ENCODE data around the gene FUNDC2.
"Not testable (repeated sequence)": the region's sequence is repeated elsewhere in the genome, so short reads cannot be mapped to it uniquely, and the experiment has no call there.

FUNDC2 gene

GRCh38 chrX:155006379-155006778 lies 20.3 kb upstream of the FUNDC2 start:
- peaks cover 22% of the 10 kb centered on the region for H3K27me3 Mint-ChIP-seq
- not testable (repeated sequence) for H3K36me3 Mint-ChIP-seq (ENCODE audit: low read depth); DNase-seq; H3K4me3 Mint-ChIP-seq; H3K9me3 Mint-ChIP-seq; H3K27ac Mint-ChIP-seq; H3K4me1 Mint-ChIP-seq (ENCODE audit: low read depth)

- not testable (repeated sequence) for H3K9me3 Mint-ChIP-seq; H3K36me3 Mint-ChIP-seq (ENCODE audit: low read depth); H3K4me3 Mint-ChIP-seq; DNase-seq; H3K4me1 Mint-ChIP-seq (ENCODE audit: low read depth); H3K27ac Mint-ChIP-seq
- peaks cover 22% of the 10 kb centered on the region for H3K27me3 Mint-ChIP-seq
These were observed 19.6 kb upstream of the FUNDC2 start for GRCh38 chrX:155006913-155007671.

GRCh38 chrX:155008578-155008977 lies 18.1 kb upstream of the FUNDC2 start:
- H3K27ac Mint-ChIP-seq; H3K9me3 Mint-ChIP-seq; H3K36me3 Mint-ChIP-seq (ENCODE audit: low read depth); H3K4me3 Mint-ChIP-seq; H3K4me1 Mint-ChIP-seq (ENCODE audit: low read depth); DNase-seq: not testable (repeated sequence)
- H3K27me3 Mint-ChIP-seq = peaks cover 18% of the 10 kb centered on the region

- Mint-ChIP-seq H3K4me3 (no peak overlapping the region), H3K27ac (no peak overlapping the region), H3K9me3 (no peaks in the 10 kb centered on the region), H3K4me1 (ENCODE audit: low read depth) (no peaks in the 10 kb centered on the region), H3K36me3 (ENCODE audit: low read depth) (no peaks in the 10 kb centered on the region), H3K27me3 (peaks cover 13% of the 10 kb centered on the region)
- no peak for DNase-seq
These were observed 16.6 kb upstream of the FUNDC2 start for GRCh38 chrX:155009994-155010472.

- no peak for DNase-seq
- Mint-ChIP-seq H3K9me3 (no peaks in the 10 kb centered on the region), H3K4me1 (ENCODE audit: low read depth) (peaks cover 5% of the 10 kb centered on the region), H3K27me3 (peaks cover 6% of the 10 kb centered on the region), H3K4me3 (no peak overlapping the region), H3K36me3 (ENCODE audit: low read depth) (no peaks in the 10 kb centered on the region), H3K27ac (no peak overlapping the region)
These were observed 6.1 kb upstream of the FUNDC2 start for GRCh38 chrX:155020591-155020990.

- Mint-ChIP-seq H3K27ac (no peak within 1 kb of the TSS), H3K4me3 (no peak within 1 kb of the TSS), H3K9me3 (no peaks in the 10 kb centered on the region), H3K4me1 (ENCODE audit: low read depth) (peaks cover 5% of the 10 kb centered on the region), H3K27me3 (no peaks in the 10 kb centered on the region), H3K36me3 (ENCODE audit: low read depth) (peaks cover 4% of the 10 kb centered on the region)
- DNase-seq = no peak
These were observed 4.1 kb upstream of the FUNDC2 start, which contains the start of gene F8 for GRCh38 chrX:155022585-155022984. Gene F8, minus strand, starts transcription at chrX:155022723. Its CDS starts 171 bp downstream, at chrX:155022552.

- H3K9me3 Mint-ChIP-seq = no peaks in the 10 kb centered on the region
- H3K36me3 Mint-ChIP-seq (ENCODE audit: low read depth) = peaks cover 4% of the 10 kb centered on the region
- H3K4me3 Mint-ChIP-seq = no peak overlapping the region
- DNase-seq = no peak
- peaks cover 14% of the 10 kb centered on the region for H3K4me1 Mint-ChIP-seq (ENCODE audit: low read depth)
- H3K27ac Mint-ChIP-seq = no peak overlapping the region
- no peaks in the 10 kb centered on the region for H3K27me3 Mint-ChIP-seq
These were observed 2.5 kb upstream of the FUNDC2 start for GRCh38 chrX:155023907-155024833.

GRCh38 chrX:155026420-155026726 lies 271 bp upstream of the FUNDC2 start:
- Mint-ChIP-seq H3K9me3 (no peaks in the 10 kb centered on the region), H3K4me3 (peak overlapping the region; percentile 85), H3K27ac (peak overlapping the region; percentile 91), H3K27me3 (no peaks in the 10 kb centered on the region), H3K36me3 (ENCODE audit: low read depth) (peaks cover 4% of the 10 kb centered on the region), H3K4me1 (ENCODE audit: low read depth) (peaks cover 24% of the 10 kb centered on the region)
- no peak for DNase-seq

- Mint-ChIP-seq H3K4me3 (peak overlapping the region; percentile 85), H3K27me3 (no peaks in the 10 kb centered on the region), H3K27ac (peak overlapping the region; percentile 97), H3K4me1 (ENCODE audit: low read depth) (peaks cover 27% of the 10 kb centered on the region), H3K9me3 (no peaks in the 10 kb centered on the region), H3K36me3 (ENCODE audit: low read depth) (peaks cover 6% of the 10 kb centered on the region)
- no peak for DNase-seq
These were observed 944 bp downstream of the FUNDC2 start for GRCh38 chrX:155027509-155028066.

GRCh38 chrX:155028129-155028528 lies 1.5 kb downstream of the FUNDC2 start:
- Mint-ChIP-seq H3K4me1 (ENCODE audit: low read depth) (peaks cover 27% of the 10 kb centered on the region), H3K27ac (peak overlapping the region; percentile 97), H3K9me3 (no peaks in the 10 kb centered on the region), H3K4me3 (peak overlapping the region; percentile 85), H3K36me3 (ENCODE audit: low read depth) (peaks cover 6% of the 10 kb centered on the region), H3K27me3 (no peaks in the 10 kb centered on the region)
- DNase-seq = no peak

GRCh38 chrX:155028877-155029291 lies 2.2 kb downstream of the FUNDC2 start:
- Mint-ChIP-seq H3K9me3 (no peaks in the 10 kb centered on the region), H3K27ac (peak overlapping the region; percentile 97), H3K36me3 (ENCODE audit: low read depth) (peaks cover 13% of the 10 kb centered on the region), H3K27me3 (no peaks in the 10 kb centered on the region), H3K4me3 (peak overlapping the region; percentile 85), H3K4me1 (ENCODE audit: low read depth) (peaks cover 27% of the 10 kb centered on the region)
- no peak for DNase-seq

- H3K27ac Mint-ChIP-seq = no peak overlapping the region
- peaks cover 6% of the 10 kb centered on the region for H3K9me3 Mint-ChIP-seq
- DNase-seq = no peak
- H3K4me3 Mint-ChIP-seq = no peak overlapping the region
- H3K27me3 Mint-ChIP-seq = no peaks in the 10 kb centered on the region
- H3K4me1 Mint-ChIP-seq (ENCODE audit: low read depth) = peaks cover 26% of the 10 kb centered on the region
- H3K36me3 Mint-ChIP-seq (ENCODE audit: low read depth) = peaks cover 38% of the 10 kb centered on the region
These were observed 5.0 kb downstream of the FUNDC2 start for GRCh38 chrX:155031657-155032056.

GRCh38 chrX:155035688-155036087 lies 9.0 kb downstream of the FUNDC2 start:
- no peaks in the 10 kb centered on the region for H3K27me3 Mint-ChIP-seq
- H3K4me3 Mint-ChIP-seq = no peak overlapping the region
- DNase-seq = no peak
- no peak overlapping the region for H3K27ac Mint-ChIP-seq
- H3K9me3 Mint-ChIP-seq = peaks cover 6% of the 10 kb centered on the region
- H3K36me3 Mint-ChIP-seq (ENCODE audit: low read depth) = peaks cover 57% of the 10 kb centered on the region
- peaks cover 29% of the 10 kb centered on the region for H3K4me1 Mint-ChIP-seq (ENCODE audit: low read depth)

GRCh38 chrX:155046129-155046810 lies 19.6 kb downstream of the FUNDC2 start:
- Mint-ChIP-seq H3K27ac (no peak overlapping the region), H3K4me1 (ENCODE audit: low read depth) (peaks cover 24% of the 10 kb centered on the region), H3K9me3 (no peaks in the 10 kb centered on the region), H3K27me3 (peaks cover 18% of the 10 kb centered on the region), H3K4me3 (no peak overlapping the region), H3K36me3 (ENCODE audit: low read depth) (peaks cover 25% of the 10 kb centered on the region)
- no peak for DNase-seq
